HEK293T (cell line): ENCODE results near the gene SYPL2.

Experiments
- BHLHE40 ChIP-seq: fragments of 450-650 bp; IDR thresholded peaks from 2 replicates; pipeline ENCODE4 v1.6.1; 2016; ENCODE audit warnings: mild to moderate bottlenecking, moderate library complexity, borderline replicate concordance
- ELF4 ChIP-seq: fragments of 450-650 bp; IDR thresholded peaks from 2 replicates; pipeline ENCODE4 v1.6.1; 2017; ENCODE audit warnings: antibody characterized with exemption
- FOXK2 ChIP-seq: fragments of 450-650 bp; IDR thresholded peaks from 2 replicates; pipeline ENCODE4 v1.6.1; 2016; ENCODE audit warnings: mild to moderate bottlenecking
- FOXM1 ChIP-seq: fragments of 450-650 bp; IDR thresholded peaks from 2 replicates; pipeline ENCODE4 v1.6.1; 2017; ENCODE audit warnings: mild to moderate bottlenecking, borderline replicate concordance
- HDGF ChIP-seq: fragments of 450-650 bp; IDR thresholded peaks from 2 replicates; pipeline ENCODE4 v1.6.1; 2017; ENCODE audit warnings: antibody characterized with exemption, borderline replicate concordance
- L3MBTL2 ChIP-seq: fragments of 450-650 bp; conservative IDR thresholded peaks from 2 replicates; pipeline ENCODE4 v1.6.1; 2016; ENCODE audit warnings: mild to moderate bottlenecking
- LEF1 ChIP-seq: fragments of 450-650 bp; IDR thresholded peaks from 2 replicates; pipeline ENCODE4 v1.6.1; 2017; ENCODE audit warnings: mild to moderate bottlenecking, borderline replicate concordance
- NFRKB ChIP-seq: fragments of 450-650 bp; IDR thresholded peaks from 2 replicates; pipeline ENCODE4 v1.6.1; 2016; ENCODE audit warnings: mild to moderate bottlenecking, moderate library complexity
- SP1 ChIP-seq: fragments of 450-650 bp; IDR thresholded peaks from 2 replicates; pipeline ENCODE4 v1.6.1; 2017
- TARDBP ChIP-seq: fragments of 450-650 bp; IDR thresholded peaks from 2 replicates; pipeline ENCODE4 v1.6.1; 2016
- ZNF384 ChIP-seq: fragments of 450-650 bp; IDR thresholded peaks from 2 replicates; pipeline ENCODE4 v1.6.1; 2016
- TF ChIP-seq, protein P1 (sequence below): fragments of 450-650 bp; IDR thresholded peaks from 2 replicates; pipeline ENCODE4 v1.6.1; 2016

GRCh38 chr1:109530457-109531087, 64.2 kb downstream of the SYPL2 start:
- TF ChIP-seq FOXM1 (no peak), HDGF (no peak), BHLHE40 (no peak), NFRKB (no peak), FOXK2 (no peak), LEF1 (no peak), L3MBTL2 (no peak), ELF4 (no peak), SP1 (no peak), ZNF384 (no peak), TARDBP (no peak)
- TF ChIP-seq, protein P1, sequence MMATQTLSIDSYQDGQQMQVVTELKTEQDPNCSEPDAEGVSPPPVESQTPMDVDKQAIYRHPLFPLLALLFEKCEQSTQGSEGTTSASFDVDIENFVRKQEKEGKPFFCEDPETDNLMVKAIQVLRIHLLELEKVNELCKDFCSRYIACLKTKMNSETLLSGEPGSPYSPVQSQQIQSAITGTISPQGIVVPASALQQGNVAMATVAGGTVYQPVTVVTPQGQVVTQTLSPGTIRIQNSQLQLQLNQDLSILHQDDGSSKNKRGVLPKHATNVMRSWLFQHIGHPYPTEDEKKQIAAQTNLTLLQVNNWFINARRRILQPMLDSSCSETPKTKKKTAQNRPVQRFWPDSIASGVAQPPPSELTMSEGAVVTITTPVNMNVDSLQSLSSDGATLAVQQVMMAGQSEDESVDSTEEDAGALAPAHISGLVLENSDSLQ: no peak
